Suprapubic skin (tissue), 4 donors: ENCODE data around the gene IL4R.

Experiments used
- POLR2A ChIP-seq, 2 donors: fragments of 450-650 bp; IDR thresholded peaks; one replicate each; pipeline ENCODE4 v1.6.1; 2017; ENCODE audit warnings: antibody characterized with exemption in 2 of 2, mild to moderate bottlenecking in 2 of 2, moderate library complexity in 2 of 2
- POLR2AphosphoS5 ChIP-seq, 3 donors: sonication (generic); formaldehyde crosslinking; IDR thresholded peaks; one replicate each; pipeline ENCODE4 v1.6.1; 2017; ENCODE audit warnings: antibody characterized with exemption in 3 of 3
- TF ChIP-seq, protein P1 (sequence below), 2 donors: fragments of 200-600 bp in 1 of 2; fragments of 450-650 bp in 1 of 2; sonication (generic) in 1 of 2; IDR thresholded peaks; one replicate each; pipeline ENCODE4 v1.5.1; 2016 to 2019; ENCODE audit warnings: antibody characterized with exemption in 2 of 2, mild to moderate bottlenecking in 1 of 2, moderate library complexity in 1 of 2

DNA sequence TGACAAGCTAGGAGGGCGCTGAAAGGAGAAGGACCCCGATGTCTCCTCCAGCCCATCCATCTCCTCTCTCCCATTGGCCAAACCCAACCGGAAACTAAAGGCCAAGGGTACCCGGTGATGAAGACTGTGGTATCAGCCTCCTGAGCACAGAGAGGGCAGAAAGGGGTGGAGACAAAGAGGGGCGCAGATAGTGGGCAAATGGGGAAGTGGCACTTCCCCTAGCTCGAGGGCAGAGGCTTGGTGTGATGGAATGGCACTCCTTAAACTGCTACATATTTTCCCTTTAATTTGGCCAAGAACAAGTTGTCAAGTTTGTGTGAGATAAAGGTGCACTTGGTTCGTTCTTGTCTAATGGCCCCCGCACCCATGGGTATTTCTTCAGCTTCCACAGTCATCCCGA lies 27.8 kb downstream of the IL4R start:
- TF ChIP-seq, protein P1, sequence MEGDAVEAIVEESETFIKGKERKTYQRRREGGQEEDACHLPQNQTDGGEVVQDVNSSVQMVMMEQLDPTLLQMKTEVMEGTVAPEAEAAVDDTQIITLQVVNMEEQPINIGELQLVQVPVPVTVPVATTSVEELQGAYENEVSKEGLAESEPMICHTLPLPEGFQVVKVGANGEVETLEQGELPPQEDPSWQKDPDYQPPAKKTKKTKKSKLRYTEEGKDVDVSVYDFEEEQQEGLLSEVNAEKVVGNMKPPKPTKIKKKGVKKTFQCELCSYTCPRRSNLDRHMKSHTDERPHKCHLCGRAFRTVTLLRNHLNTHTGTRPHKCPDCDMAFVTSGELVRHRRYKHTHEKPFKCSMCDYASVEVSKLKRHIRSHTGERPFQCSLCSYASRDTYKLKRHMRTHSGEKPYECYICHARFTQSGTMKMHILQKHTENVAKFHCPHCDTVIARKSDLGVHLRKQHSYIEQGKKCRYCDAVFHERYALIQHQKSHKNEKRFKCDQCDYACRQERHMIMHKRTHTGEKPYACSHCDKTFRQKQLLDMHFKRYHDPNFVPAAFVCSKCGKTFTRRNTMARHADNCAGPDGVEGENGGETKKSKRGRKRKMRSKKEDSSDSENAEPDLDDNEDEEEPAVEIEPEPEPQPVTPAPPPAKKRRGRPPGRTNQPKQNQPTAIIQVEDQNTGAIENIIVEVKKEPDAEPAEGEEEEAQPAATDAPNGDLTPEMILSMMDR (IDR thresholded peaks at IDR 0.05): no peak
- TF ChIP-seq POLR2AphosphoS5 (IDR thresholded peaks at IDR 0.05): no peak
- no peak for TF ChIP-seq POLR2A (IDR thresholded peaks at IDR 0.05)
